Measurements from ENCODE around the gene AIF1L. TPM values are rescaled to one million over a fixed set of nuclear protein-coding genes. Genes with fewer than 3 reads are reported as not detected.

Gene AIF1L
- total RNA-seq, 2 donors from 2014 or later, result 4.9 to 11.5 TPM

GRCh38 chr9:131072871-131073237 lies 23.5 kb upstream of the AIF1L start:
- no peak for DNase-seq
- Histone ChIP-seq H3K4me1 (no peaks in the 10 kb centered on the region), H3K4me3 (no peak overlapping the region), H3K27me3 (no peaks in the 10 kb centered on the region), H3K27ac (no peak overlapping the region), H3K9me3 (no peaks in the 10 kb centered on the region), H3K36me3 (replicated peaks in 1 of 2; ENCODE audit: insufficient read depth in 1 of 2, low read depth in 2 of 2) (no peaks in the 10 kb centered on the region)
- intact Hi-C loops (cut with DNase I), result no loop called here
- no peak for ATAC-seq
- WGBS, 2 donors, result 72 to 84% methylated on average over 9 of the region's 9 CpGs
- TF ChIP-seq CTCF (IDR thresholded peaks at IDR 0.05), result no peak
- TF ChIP-seq POLR2A (IDR thresholded peaks at IDR 0.05), result no peak

DNA sequence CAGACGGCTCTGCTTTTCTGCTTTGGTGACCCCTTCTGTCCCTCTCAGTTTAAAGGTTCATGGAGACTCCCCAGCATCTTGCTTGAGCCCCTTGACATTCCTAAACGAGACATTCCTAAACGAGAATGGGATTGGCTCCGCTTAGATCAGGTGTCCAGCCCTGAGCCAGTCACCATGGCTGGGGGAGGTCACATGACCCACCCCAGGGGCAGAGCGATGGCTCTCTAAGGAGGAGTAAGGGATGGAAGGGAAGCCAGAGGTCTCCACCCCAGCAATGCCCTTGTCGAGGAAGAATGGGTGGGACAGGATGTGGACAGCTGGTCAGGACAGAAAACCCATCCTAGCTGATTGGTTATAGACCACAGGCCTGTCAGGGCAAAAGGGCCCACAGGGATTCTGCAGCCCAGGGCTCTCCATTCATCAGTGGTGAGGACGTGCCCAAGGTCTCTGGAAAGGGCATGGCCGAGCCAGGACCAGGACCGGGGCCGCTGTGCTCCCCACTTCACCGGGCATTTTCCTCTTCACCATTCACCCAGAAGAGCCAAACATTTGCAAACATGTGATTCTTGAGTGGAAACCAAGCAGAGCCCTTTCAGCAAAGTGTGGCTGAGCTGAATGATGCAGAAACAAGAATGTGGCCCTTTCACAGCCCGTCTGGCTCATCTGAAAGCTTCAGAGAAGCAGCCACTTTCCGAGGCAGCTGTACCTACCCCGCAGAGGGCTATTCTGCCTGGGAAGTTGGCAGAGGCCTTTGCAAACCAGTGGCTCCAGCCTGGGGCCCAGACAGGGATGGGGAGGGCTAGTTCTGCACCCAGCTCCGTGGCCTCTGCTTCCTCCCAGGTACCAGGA lies 19.8 kb upstream of the AIF1L start:
- Histone ChIP-seq H3K4me3 (no peak overlapping the region), H3K4me1 (no peaks in the 10 kb centered on the region), H3K27ac (no peak overlapping the region), H3K36me3 (replicated peaks in 1 of 2; ENCODE audit: insufficient read depth in 1 of 2, low read depth in 2 of 2) (no peaks in the 10 kb centered on the region), H3K27me3 (no peaks in the 10 kb centered on the region), H3K9me3 (no peaks in the 10 kb centered on the region)
- 66 to 74% methylated on average over 9 to 15 of the region's 15 CpGs for WGBS, 2 donors
- intact Hi-C loops (cut with DNase I), result no loop called here
- no peak for ATAC-seq
- TF ChIP-seq CTCF (IDR thresholded peaks at IDR 0.05) (no peak), POLR2A (IDR thresholded peaks at IDR 0.05) (no peak)
- no peak for DNase-seq

DNA sequence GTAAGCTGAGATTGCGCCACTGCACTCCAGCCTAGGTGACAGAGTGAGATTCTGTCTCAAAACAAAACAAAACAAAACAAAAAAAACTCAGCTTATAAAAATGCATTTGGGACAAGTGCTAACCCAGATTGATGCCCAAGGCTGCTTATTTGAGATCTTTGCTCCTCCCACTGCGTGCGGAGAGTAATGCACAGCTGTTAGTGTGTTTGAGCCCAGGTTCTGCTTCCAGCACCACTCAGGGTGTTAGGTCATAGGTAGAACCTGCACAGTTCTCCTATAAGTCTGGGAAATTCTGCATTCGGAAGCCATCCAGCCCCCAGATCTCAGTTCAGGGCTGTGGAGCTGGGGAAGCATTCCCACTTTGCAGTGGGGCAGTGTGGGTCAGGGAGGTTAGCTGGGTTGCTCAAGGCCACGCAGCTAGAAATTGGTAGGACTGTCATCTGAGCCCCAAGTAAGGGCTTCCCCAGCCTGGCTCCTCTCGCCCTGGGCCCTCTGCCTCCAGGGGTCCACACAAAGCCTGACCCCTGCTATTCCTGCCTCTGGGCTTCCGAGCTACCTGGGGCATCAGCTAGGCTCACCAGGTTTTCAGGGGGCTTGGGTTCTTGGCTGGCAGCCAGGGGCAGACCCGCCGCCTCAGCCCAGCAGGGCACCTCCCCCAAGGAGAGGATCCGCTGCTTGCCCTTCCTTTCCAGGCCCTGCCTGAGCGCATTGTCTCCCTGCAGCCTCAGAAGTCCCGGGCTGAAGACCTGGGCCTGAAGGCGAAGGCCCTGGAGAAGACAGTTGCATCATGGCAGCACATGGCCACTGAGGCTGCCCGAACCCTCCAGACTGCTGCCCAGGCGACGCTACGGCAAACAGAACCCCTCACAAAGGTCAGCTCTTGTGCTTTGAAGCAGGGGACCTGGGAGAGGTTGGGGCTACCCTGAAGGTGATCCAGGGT lies 17.6 kb upstream of the AIF1L start:
- Histone ChIP-seq H3K9me3 (no peaks in the 10 kb centered on the region), H3K4me1 (no peaks in the 10 kb centered on the region), H3K4me3 (no peak overlapping the region), H3K36me3 (replicated peaks in 1 of 2; ENCODE audit: insufficient read depth in 1 of 2, low read depth in 2 of 2) (no peaks in the 10 kb centered on the region), H3K27ac (no peak overlapping the region), H3K27me3 (no peaks in the 10 kb centered on the region)
- TF ChIP-seq POLR2A (IDR thresholded peaks at IDR 0.05) (no peak), CTCF (IDR thresholded peaks at IDR 0.05) (no peak)
- DNase-seq, result no peak
- intact Hi-C loops (cut with DNase I), result no loop called here
- no peak for ATAC-seq
- 71 to 74% methylated on average over 10 to 17 of the region's 17 CpGs for WGBS, 2 donors

DNA sequence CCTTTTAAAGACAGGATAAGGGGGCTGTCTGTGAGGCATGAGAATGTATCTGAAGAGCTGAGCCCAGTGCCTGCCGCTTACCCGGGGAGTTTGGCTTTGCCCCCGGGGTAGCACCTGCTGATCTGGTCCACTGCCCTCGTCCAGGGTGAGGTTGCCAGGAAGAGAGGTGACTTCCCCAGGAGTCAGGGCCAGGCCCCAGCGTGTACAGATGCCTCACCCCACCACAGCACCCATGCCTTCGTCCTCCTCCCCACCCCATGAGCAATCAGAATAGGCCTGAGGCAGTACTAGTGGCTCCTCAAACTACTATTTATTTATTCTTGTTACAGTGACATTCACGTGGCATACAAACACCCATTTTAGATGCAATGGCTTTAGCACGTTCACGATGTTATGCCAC lies 15.7 kb upstream of the AIF1L start:
- no peak overlapping the region for H3K4me3 ChIP-seq
- H3K27me3 ChIP-seq, result no peaks in the 10 kb centered on the region
- no peak for TF ChIP-seq POLR2A (IDR thresholded peaks at IDR 0.05)
- TF ChIP-seq CTCF (IDR thresholded peaks at IDR 0.05), result no peak
- no peaks in the 10 kb centered on the region for H3K36me3 ChIP-seq (replicated peaks in 1 of 2; ENCODE audit: insufficient read depth in 1 of 2, low read depth in 2 of 2)
- no peak overlapping the region for H3K27ac ChIP-seq
- no peaks in the 10 kb centered on the region for H3K4me1 ChIP-seq
- no peaks in the 10 kb centered on the region for H3K9me3 ChIP-seq
- 51 to 58% methylated on average over 5 to 9 of the region's 9 CpGs for WGBS, 2 donors
- DNase-seq (no peak), ATAC-seq (no peak)
- intact Hi-C loops (cut with DNase I), result no loop called here
